Kidney epithelial cell (primary cell): ENCODE measurements around the gene JMJD7. TPM values are rescaled to one million over a fixed set of nuclear protein-coding genes. Genes with fewer than 3 reads are reported as not detected.

Experiments
- DNase-seq: peaks from one replicate; pipeline ENCODE4 v3.0.0-alpha.2; 2010; ENCODE audit warnings: low read depth
- H3K27me3 ChIP-seq: 2 replicates; pipeline ENCODE4 v1.6.0; 2011; ENCODE audit warnings: low read length; ENCODE audit not compliant: control insufficient read depth, insufficient read depth
- H3K36me3 ChIP-seq: 2 replicates; pipeline ENCODE4 v1.5.1; 2011; ENCODE audit warnings: low read length; ENCODE audit not compliant: control insufficient read depth, insufficient read depth
- H3K4me3 ChIP-seq: 2 replicates; pipeline ENCODE4 v1.5.1; 2011; ENCODE audit warnings: low read depth, mild to moderate bottlenecking, control low read depth, low read length
- total RNA-seq: library from RNA; depleted of rRNA; stranded (reverse); fragments of >200 nt; gene quantifications from 2 replicates; pipeline ENCODE4 v1.2.3, GENCODE V29; 2015
- TF ChIP-seq, protein P1 (sequence below): IDR thresholded peaks from 2 replicates; pipeline ENCODE4 v1.5.1; 2011; ENCODE audit warnings: mild to moderate bottlenecking, moderate library complexity, low read length, control low read depth, inconsistent platforms; ENCODE audit not compliant: insufficient read depth, poor library complexity, severe bottlenecking

Gene JMJD7
- total RNA-seq, 1 donor from 2014 or later = 14.0 TPM

GRCh38 chr15:41809526-41810220 is 18.2 kb upstream of the JMJD7 start:
- H3K36me3 ChIP-seq = peaks cover 3% of the 10 kb centered on the region
- DNase-seq = no peak
- TF ChIP-seq, protein P1, sequence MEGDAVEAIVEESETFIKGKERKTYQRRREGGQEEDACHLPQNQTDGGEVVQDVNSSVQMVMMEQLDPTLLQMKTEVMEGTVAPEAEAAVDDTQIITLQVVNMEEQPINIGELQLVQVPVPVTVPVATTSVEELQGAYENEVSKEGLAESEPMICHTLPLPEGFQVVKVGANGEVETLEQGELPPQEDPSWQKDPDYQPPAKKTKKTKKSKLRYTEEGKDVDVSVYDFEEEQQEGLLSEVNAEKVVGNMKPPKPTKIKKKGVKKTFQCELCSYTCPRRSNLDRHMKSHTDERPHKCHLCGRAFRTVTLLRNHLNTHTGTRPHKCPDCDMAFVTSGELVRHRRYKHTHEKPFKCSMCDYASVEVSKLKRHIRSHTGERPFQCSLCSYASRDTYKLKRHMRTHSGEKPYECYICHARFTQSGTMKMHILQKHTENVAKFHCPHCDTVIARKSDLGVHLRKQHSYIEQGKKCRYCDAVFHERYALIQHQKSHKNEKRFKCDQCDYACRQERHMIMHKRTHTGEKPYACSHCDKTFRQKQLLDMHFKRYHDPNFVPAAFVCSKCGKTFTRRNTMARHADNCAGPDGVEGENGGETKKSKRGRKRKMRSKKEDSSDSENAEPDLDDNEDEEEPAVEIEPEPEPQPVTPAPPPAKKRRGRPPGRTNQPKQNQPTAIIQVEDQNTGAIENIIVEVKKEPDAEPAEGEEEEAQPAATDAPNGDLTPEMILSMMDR = no peak

GRCh38 chr15:41810651-41811431 is 17.1 kb upstream of the JMJD7 start:
- Histone ChIP-seq H3K36me3 (peaks cover 3% of the 10 kb centered on the region), H3K4me3 (no peak overlapping the region), H3K27me3 (no peaks in the 10 kb centered on the region)
- no peak for DNase-seq
- TF ChIP-seq, protein P1 = no peak

More at GRCh38 chr15:41809526-41810220, 18.2 kb upstream of the JMJD7 start:
- Histone ChIP-seq H3K4me3 (no peak overlapping the region), H3K27me3 (no peaks in the 10 kb centered on the region)

- Histone ChIP-seq H3K36me3 (peaks cover 3% of the 10 kb centered on the region), H3K4me3 (no peak overlapping the region), H3K27me3 (no peaks in the 10 kb centered on the region)
- no peak for DNase-seq
- TF ChIP-seq, protein P1 = peak; percentile 94
Observed at GRCh38 chr15:41811432-41812195, 16.3 kb upstream of the JMJD7 start.

- no peaks in the 10 kb centered on the region for H3K27me3 ChIP-seq
- no peak for DNase-seq
- H3K36me3 ChIP-seq = peaks cover 4% of the 10 kb centered on the region
- TF ChIP-seq, protein P1 = no peak
- no peak overlapping the region for H3K4me3 ChIP-seq
Observed at GRCh38 chr15:41812820-41813375, 15.0 kb upstream of the JMJD7 start.

DNA sequence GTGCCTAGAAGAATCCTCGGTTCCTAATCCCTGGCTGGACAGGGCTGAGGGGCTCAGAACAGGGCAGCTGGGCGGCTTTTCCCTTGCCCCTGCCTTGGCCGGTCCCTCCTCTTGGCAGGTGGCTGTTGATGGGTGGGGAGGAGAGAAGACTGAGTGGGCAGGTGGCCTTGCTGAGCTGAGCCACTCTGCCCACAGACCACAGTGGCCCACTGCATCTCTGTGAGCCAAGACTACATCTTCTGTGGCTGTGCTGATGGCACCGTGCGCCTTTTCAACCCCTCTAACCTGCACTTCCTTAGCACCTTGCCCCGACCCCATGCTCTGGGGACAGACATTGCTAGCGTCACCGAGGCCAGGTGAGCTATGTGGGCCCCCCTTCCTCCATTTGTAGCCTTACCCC is 14.5 kb upstream of the JMJD7 start:
- no peak for DNase-seq

More for the DNA sequence above, 14.5 kb upstream of the JMJD7 start:
- TF ChIP-seq, protein P1 = no peak
- Histone ChIP-seq H3K4me3 (no peak overlapping the region), H3K36me3 (peaks cover 4% of the 10 kb centered on the region), H3K27me3 (no peaks in the 10 kb centered on the region)
